Choroid plexus epithelial cell (primary cell): Measurements from ENCODE around the gene RHBDL3.
"Not testable (repeated sequence)": the region's sequence is repeated elsewhere in the genome, so short reads cannot be mapped to it uniquely, and the experiment has no call there.

Source experiments
- DNase-seq: peaks from one replicate; pipeline ENCODE4 v3.0.0-alpha.2; 2010; ENCODE audit warnings: low read depth
- H3K4me3 ChIP-seq: 2 replicates; pipeline ENCODE4 v1.5.1; 2011; ENCODE audit warnings: low read depth, mild to moderate bottlenecking, control low read depth, low read length, moderate library complexity
- TF ChIP-seq, protein P1 (sequence below): conservative IDR thresholded peaks from 2 replicates; pipeline ENCODE4 v1.5.1; 2011; ENCODE audit warnings: low read depth, mild to moderate bottlenecking, control low read depth, inconsistent platforms, low read length, moderate library complexity

RHBDL3 gene

DNA sequence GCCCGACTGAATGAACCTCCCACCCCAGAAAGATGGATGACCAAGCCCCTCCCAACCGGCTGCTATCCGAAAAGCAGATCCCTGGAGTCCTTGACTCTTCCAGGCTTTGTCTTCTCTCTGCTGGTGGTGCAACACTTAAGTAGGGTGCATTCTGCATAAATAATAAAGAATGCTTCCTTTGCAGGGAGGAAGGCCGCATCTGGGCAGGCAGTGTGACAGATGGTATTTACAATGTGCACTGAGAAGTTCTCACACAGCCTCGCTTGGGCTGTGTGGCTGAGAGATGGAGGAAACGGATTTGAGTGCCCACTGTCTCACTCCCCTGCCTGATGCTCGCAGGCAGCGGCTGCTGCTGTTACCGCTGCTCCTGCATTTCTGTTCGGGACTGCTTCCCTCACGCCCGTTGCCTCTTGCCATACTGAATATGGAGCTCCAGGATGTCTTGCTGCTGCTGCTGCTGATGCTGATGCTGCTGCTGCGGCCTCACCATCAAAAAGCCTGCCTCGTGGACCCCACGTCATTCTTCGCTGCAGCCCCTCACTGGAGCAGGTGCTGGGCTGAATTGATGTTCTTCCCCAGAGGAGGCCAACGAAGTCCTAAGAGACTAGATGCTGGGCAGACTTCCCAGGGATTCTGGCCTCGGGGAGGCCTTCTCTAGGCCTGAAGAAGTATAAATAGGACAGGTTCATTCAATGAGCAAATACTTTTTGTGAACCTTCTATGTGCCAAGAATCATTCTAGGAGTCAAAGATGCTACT lies 7.1 kb upstream of the RHBDL3 start:
- H3K4me3 ChIP-seq, result no peak overlapping the region
- no peak for DNase-seq
- TF ChIP-seq, protein P1, sequence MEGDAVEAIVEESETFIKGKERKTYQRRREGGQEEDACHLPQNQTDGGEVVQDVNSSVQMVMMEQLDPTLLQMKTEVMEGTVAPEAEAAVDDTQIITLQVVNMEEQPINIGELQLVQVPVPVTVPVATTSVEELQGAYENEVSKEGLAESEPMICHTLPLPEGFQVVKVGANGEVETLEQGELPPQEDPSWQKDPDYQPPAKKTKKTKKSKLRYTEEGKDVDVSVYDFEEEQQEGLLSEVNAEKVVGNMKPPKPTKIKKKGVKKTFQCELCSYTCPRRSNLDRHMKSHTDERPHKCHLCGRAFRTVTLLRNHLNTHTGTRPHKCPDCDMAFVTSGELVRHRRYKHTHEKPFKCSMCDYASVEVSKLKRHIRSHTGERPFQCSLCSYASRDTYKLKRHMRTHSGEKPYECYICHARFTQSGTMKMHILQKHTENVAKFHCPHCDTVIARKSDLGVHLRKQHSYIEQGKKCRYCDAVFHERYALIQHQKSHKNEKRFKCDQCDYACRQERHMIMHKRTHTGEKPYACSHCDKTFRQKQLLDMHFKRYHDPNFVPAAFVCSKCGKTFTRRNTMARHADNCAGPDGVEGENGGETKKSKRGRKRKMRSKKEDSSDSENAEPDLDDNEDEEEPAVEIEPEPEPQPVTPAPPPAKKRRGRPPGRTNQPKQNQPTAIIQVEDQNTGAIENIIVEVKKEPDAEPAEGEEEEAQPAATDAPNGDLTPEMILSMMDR, result no peak

DNA sequence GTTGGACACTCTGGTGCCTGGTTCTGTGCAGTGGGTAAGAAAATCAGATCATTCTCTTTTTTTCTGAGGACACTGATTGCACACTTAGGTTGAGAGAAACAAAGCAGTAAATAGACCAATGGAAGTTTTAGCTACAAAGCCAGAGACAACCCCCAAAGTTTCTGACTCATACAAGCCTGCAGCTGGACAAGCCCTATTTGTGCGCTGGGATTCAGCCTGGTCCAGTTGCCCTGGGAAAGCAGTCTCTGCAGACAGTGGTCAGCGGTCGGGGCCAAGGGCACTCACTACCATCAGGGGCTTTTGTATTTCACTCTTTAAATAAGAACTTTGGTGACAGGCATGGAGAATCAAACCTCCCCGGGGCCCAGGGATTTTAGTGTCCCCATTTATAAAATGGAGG lies 6.0 kb upstream of the RHBDL3 start:
- peak; percentile 78 for DNase-seq
- H3K4me3 ChIP-seq, result no peak overlapping the region
- TF ChIP-seq, protein P1, result no peak

DNA sequence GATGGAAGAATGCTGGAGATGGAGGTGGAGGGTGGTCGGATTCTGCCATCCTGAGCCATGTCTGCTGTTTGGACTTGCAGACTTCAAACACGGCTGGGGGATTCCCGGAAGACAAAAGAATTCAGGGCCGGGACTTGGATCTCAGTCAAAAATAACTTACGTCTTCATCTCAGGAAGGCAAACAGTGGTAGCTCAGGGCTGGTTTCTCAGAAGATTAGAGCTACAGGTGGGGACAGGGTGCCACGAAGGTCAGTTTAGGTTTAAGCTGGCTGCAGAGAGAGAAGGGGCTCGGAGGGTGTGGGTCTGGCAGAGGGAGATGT lies 4.3 kb upstream of the RHBDL3 start:
- no peak overlapping the region for H3K4me3 ChIP-seq
- TF ChIP-seq, protein P1, result no peak
- DNase-seq, result peak; percentile 49

DNA sequence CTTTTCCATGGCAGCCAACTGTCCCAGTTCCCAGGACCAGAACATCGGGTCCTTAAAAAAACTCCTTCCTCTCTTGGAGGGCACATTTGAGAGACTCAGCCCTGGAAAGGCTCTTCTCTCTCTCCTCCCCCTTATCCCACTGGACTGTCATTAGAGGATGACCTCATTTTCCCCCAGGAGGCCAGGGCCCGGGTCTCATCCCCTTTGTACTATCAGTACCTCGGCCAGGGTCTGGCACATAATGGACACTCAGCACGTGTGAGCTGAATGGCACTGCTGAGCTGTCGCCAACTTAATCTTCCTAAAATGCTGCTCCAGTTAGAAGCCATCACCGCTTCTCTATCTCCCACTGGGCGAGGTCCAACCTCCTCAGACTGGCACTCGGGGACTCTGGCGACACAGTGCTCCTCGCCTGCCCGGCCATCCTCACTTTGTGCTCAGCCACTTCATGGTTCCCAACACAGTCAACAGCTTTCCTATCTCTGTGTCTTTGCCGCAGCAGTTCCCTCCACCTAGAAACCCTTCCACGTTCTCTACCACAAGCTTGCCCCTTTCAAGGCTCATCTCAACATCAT lies 3.6 kb upstream of the RHBDL3 start:
- TF ChIP-seq, protein P1, result no peak
- DNase-seq, result no peak
- H3K4me3 ChIP-seq, result no peak overlapping the region

DNA sequence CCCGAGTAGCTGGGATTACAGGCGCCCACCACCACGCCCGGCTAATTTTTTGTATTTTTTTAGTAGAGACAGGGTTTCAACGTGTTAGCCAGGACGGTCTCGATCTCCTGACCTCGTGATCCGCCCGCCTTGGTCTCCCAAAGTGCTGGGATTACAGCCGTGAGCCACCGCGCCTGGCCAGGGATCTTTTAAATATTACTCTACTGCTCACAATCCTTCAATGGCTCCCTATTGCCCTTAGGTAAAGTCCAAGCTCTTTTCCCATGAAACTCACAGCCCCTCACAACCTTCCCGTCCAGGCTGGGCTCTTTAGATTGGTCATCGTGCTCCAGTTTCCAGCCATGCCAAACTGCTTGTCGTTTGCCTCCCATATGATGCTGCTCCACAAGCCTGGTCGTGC lies 2.1 kb upstream of the RHBDL3 start:
- not testable (repeated sequence) for H3K4me3 ChIP-seq, DNase-seq

DNA sequence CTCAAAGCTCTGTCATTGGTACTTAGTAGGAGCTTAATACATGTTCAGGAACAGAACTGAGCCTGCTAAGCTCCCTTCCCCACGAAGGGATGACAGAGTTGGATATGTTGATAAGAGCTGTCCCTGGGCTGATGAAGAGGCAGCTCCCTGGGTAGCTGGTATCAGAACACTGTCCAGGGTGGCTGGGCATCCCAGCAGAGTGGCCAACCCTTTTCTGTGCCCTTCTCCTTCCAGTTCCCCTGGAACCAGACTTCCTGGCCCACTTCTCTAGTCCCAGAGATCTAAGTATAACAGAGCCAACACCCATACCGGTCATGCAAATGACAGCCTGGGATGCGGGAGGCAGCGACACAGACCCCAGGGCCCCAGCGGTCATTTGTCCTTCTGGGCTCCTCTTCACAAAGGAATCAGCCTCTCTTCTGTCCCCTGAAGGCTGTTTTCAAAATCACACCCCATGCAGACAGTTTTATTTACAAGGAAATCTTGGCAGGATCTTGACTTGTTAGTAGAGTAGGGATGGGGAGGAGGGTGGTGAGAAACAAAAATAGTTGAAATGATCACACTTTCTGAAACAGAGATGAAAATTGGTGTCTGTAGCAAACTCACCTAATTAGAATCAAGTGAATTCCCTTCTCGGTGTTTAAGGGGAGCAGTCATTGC lies 1.4 kb upstream of the RHBDL3 start:
- TF ChIP-seq, protein P1, result peak; percentile 37
- DNase-seq, result no peak
- no peak overlapping the region for H3K4me3 ChIP-seq

DNA sequence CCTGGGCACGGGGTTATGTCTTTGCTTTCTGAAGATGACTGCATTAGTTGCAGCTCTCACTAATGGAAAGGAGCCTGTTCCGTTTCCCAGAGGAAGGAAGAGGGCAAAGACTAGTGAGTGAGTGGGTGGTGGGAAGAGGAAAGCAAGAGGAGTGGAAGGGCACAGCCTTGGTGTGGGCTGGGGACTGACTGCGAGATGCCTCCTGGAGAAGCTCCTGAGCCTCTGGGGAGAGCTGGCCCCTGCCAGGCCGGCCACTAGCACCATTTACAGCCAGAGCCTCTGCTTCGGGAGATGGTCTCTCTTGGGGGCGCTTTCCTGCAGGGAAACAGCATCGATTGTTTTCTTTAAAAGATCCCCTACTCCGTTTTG lies 825 bp upstream of the RHBDL3 start:
- no peak for DNase-seq
- H3K4me3 ChIP-seq, result no peak overlapping the region
- TF ChIP-seq, protein P1, result no peak
